Uterus (tissue), 4 donors: ENCODE measurements around the gene RNF130. TPM values are rescaled to one million over a fixed set of nuclear protein-coding genes. Genes with fewer than 3 reads are reported as not detected.

Experiments
- DNase-seq, 2 donors: peaks; one replicate each; pipeline ENCODE4 v3.0.0-alpha.2; 2019 to 2020
- H3K27ac ChIP-seq, 2 donors: fragments of 200-600 bp; sonication (generic); 1 replicate in 1 of 2; 2 replicates in 1 of 2; pipeline ENCODE4 v1.5.1; 2016 to 2018
- H3K27me3 ChIP-seq, 2 donors: fragments of 200-600 bp; sonication (generic); one replicate each; pipeline ENCODE4 v1.5.1; 2018 to 2019; ENCODE audit warnings: control low read depth in 1 of 2
- H3K36me3 ChIP-seq, 2 donors: fragments of 200-600 bp; sonication (generic); one replicate each; pipeline ENCODE4 v1.5.1; 2019; ENCODE audit warnings: control low read depth in 1 of 2
- H3K4me1 ChIP-seq, 2 donors: fragments of 200-600 bp; sonication (generic); one replicate each; pipeline ENCODE4 v1.5.1; 2018 to 2019; ENCODE audit warnings: control low read depth in 1 of 2
- H3K4me3 ChIP-seq, 2 donors: fragments of 200-600 bp; sonication (generic); 1 replicate in 1 of 2; 2 replicates in 1 of 2; pipeline ENCODE4 v1.5.1; 2018 to 2019; ENCODE audit warnings: mild to moderate bottlenecking in 1 of 2
- H3K9me3 ChIP-seq, 2 donors: fragments of 200-600 bp; sonication (generic); one replicate each; pipeline ENCODE4 v1.5.1; 2019; ENCODE audit warnings: control low read depth in 1 of 2
- CTCF ChIP-seq, 4 experiments: fragments of 200-600 bp in 2 of 4; fragments of 450-650 bp in 2 of 4; sonication (generic) in 2 of 4; IDR thresholded peaks; one replicate each; pipeline ENCODE4 v1.5.1; 2016 to 2019; ENCODE audit warnings: antibody characterized with exemption in 4 of 4, mild to moderate bottlenecking in 2 of 4, moderate library complexity in 1 of 4
- POLR2A ChIP-seq, 2 donors: fragments of 450-650 bp; IDR thresholded peaks; one replicate each; pipeline ENCODE4 v1.6.1; 2016; ENCODE audit warnings: antibody characterized with exemption in 2 of 2, mild to moderate bottlenecking in 1 of 2, moderate library complexity in 1 of 2
- intact Hi-C: fragments of 100-400 bp; cut with DNase I; formaldehyde crosslinking; loops from one replicate; pipeline ENCODE4 v1.15.1; 2023; ENCODE audit warnings: low total_unique reads
- total RNA-seq, 4 donors: library from RNA; depleted of rRNA in 3 of 4; stranded (reverse); fragments of >200 nt in 3 of 4; gene quantifications; one replicate each; pipeline versions ENCODE4 v1.1.0 to v1.2.4, GENCODE V29; 2014 to 2023
- donor health status: DM: yes; HTN: yes; CAD: no.

RNF130 gene
- total RNA-seq, 4 donors from 2014 or later: 53.8 to 119 (median 85.8) TPM

GRCh38 chr5:180059326-180059725 is 12.2 kb downstream of the RNF130 start:
- H3K9me3 ChIP-seq: no peaks in the 10 kb centered on the region
- no peak for DNase-seq
- no peaks in the 10 kb centered on the region for H3K27me3 ChIP-seq
- intact Hi-C loops: no loop called here
- TF ChIP-seq POLR2A (IDR thresholded peaks at IDR 0.05): no peak
- TF ChIP-seq CTCF (IDR thresholded peaks at IDR 0.05): no peak
- no peaks in the 10 kb centered on the region for H3K36me3 ChIP-seq
- no peak overlapping the region for H3K27ac ChIP-seq
- no peaks in the 10 kb centered on the region for H3K4me1 ChIP-seq
- H3K4me3 ChIP-seq: no peak overlapping the region

GRCh38 chr5:180056153-180056552 is 15.4 kb downstream of the RNF130 start:
- H3K27ac ChIP-seq: no peak overlapping the region
- no peaks in the 10 kb centered on the region for H3K36me3 ChIP-seq
- no peak for DNase-seq
- intact Hi-C loops: no loop called here
- no peak overlapping the region for H3K4me3 ChIP-seq
- H3K4me1 ChIP-seq: no peaks in the 10 kb centered on the region
- no peaks in the 10 kb centered on the region for H3K9me3 ChIP-seq
- TF ChIP-seq POLR2A (IDR thresholded peaks at IDR 0.05) (no peak), CTCF (IDR thresholded peaks at IDR 0.05) (no peak)
- no peaks in the 10 kb centered on the region for H3K27me3 ChIP-seq

GRCh38 chr5:180054226-180054625 is 17.3 kb downstream of the RNF130 start:
- intact Hi-C loops: no loop called here

GRCh38 chr5:180053061-180053602 is 18.4 kb downstream of the RNF130 start:
- H3K4me1 ChIP-seq: no peaks in the 10 kb centered on the region
- H3K36me3 ChIP-seq: no peaks in the 10 kb centered on the region
- DNase-seq: no peak
- no peak overlapping the region for H3K4me3 ChIP-seq
- H3K9me3 ChIP-seq: no peaks in the 10 kb centered on the region
- no peak overlapping the region for H3K27ac ChIP-seq
- no peaks in the 10 kb centered on the region for H3K27me3 ChIP-seq
- TF ChIP-seq CTCF (IDR thresholded peaks at IDR 0.05): no peak
- intact Hi-C loops: no loop called here

More at GRCh38 chr5:180054226-180054625, 17.3 kb downstream of the RNF130 start:
- no peak for DNase-seq
- no peaks in the 10 kb centered on the region for H3K4me1 ChIP-seq
- H3K27ac ChIP-seq: no peak overlapping the region
- H3K27me3 ChIP-seq: no peaks in the 10 kb centered on the region
- no peak overlapping the region for H3K4me3 ChIP-seq
- no peaks in the 10 kb centered on the region for H3K36me3 ChIP-seq
- H3K9me3 ChIP-seq: no peaks in the 10 kb centered on the region
- TF ChIP-seq POLR2A (IDR thresholded peaks at IDR 0.05) (no peak), CTCF (IDR thresholded peaks at IDR 0.05) (no peak)

GRCh38 chr5:180052211-180052818 is 19.2 kb downstream of the RNF130 start:
- Histone ChIP-seq H3K27ac (no peak overlapping the region), H3K4me1 (no peaks in the 10 kb centered on the region), H3K4me3 (no peak overlapping the region), H3K9me3 (no peaks in the 10 kb centered on the region), H3K27me3 (no peaks in the 10 kb centered on the region), H3K36me3 (no peaks in the 10 kb centered on the region)
- no peak for DNase-seq
- no peak for TF ChIP-seq CTCF (IDR thresholded peaks at IDR 0.05)
- no peak for TF ChIP-seq POLR2A (IDR thresholded peaks at IDR 0.05)
- intact Hi-C loops: no loop called here
